Measurements from ENCODE around the gene ZFP36L2. TPM values are rescaled to one million over a fixed set of nuclear protein-coding genes. Genes with fewer than 3 reads are reported as not detected.

ZFP36L2 gene
- total RNA-seq, 4 donors from 2014 or later, result 93.9 to 141 (median 95.4) TPM

GRCh38 chr2:43233218-43234212, 7.1 kb upstream of the ZFP36L2 start:
- no peak for ATAC-seq (ENCODE audit: low FRiP score)
- no peak for TF ChIP-seq CTCF (IDR thresholded peaks at IDR 0.05)
- no peak for DNase-seq (ENCODE audit: low spot score)

- no peak for TF ChIP-seq CTCF (IDR thresholded peaks at IDR 0.05)
- DNase-seq (ENCODE audit: low spot score) (no peak), ATAC-seq (ENCODE audit: low FRiP score) (no peak)
These were observed 4.8 kb upstream of the ZFP36L2 start for GRCh38 chr2:43230951-43231827.

GRCh38 chr2:43230351-43230885, 4.0 kb upstream of the ZFP36L2 start:
- ATAC-seq (ENCODE audit: low FRiP score), result no peak
- TF ChIP-seq CTCF (IDR thresholded peaks at IDR 0.05), result no peak

GRCh38 chr2:43228756-43229659, 2.6 kb upstream of the ZFP36L2 start:
- no peak for TF ChIP-seq CTCF (IDR thresholded peaks at IDR 0.05)
- no peak for DNase-seq (ENCODE audit: low spot score)
- ATAC-seq (ENCODE audit: low FRiP score), result no peak

More at GRCh38 chr2:43230351-43230885, 4.0 kb upstream of the ZFP36L2 start:
- no peak for DNase-seq (ENCODE audit: low spot score)

GRCh38 chr2:43228321-43228751, 1.9 kb upstream of the ZFP36L2 start:
- ATAC-seq (ENCODE audit: low FRiP score), result no peak
- no peak for TF ChIP-seq CTCF (IDR thresholded peaks at IDR 0.05)
- no peak for DNase-seq (ENCODE audit: low spot score)

- DNase-seq (ENCODE audit: low spot score), result no peak
- no peak for TF ChIP-seq CTCF (IDR thresholded peaks at IDR 0.05)
- peak; percentile 0 for ATAC-seq (ENCODE audit: low FRiP score)
These were observed 1.4 kb upstream of the ZFP36L2 start for GRCh38 chr2:43227830-43228281.

Measured in omental fat pad (tissue), 4 donors.